D721Med (cell line): ENCODE measurements around the gene OR1D5.

Experiments
- DNase-seq: peaks from one replicate; pipeline ENCODE4 v3.0.0; 2011; ENCODE audit warnings: low spot score; ENCODE audit not compliant: insufficient read length
- FAIRE-seq: peaks from 2 replicates; lab custom pipeline; 2011; peaks lifted over from hg19 to GRCh38; lab: Jason Lieb, UNC
- TF ChIP-seq, protein P1 (sequence below): IDR thresholded peaks from 2 replicates; pipeline ENCODE4 v1.5.1; 2012; ENCODE audit warnings: mild to moderate bottlenecking, control low read depth; ENCODE audit not compliant: insufficient read depth; ENCODE audit errors: missing control alignments

OR1D5 gene

DNA sequence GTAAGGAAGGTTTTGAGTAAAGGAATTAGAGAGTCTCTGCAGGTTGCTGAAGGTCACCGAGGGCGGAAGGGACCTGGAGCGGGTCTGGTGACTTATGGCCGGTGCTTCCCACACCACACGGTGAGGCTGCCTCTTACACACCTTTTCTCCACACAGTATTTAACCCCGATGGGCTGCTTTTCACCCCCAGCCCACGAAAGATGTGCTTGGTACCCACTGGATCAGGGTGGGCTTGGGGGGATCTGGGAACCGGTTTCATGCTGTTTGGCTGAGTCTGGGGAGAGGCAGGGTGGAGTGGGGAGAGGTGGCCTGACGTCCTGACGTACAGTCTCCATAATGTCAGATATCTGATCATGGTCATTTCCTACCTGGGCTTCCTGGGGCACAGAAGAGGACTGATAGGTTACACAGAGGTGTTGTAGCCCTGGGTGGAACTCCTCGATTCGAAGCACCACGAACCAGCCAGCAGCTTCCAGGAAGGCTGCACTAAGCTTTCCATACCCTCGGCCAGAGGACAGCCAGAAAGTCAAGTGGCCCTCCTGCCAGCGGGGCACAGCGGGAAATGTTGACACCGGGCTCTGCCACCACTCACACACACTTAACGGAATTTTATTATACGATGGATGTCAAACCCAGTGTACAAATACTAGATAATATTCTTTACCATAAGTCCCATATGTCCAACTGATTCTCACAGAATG, 34.0 kb downstream of the OR1D5 start:
- FAIRE-seq: no peak

DNA sequence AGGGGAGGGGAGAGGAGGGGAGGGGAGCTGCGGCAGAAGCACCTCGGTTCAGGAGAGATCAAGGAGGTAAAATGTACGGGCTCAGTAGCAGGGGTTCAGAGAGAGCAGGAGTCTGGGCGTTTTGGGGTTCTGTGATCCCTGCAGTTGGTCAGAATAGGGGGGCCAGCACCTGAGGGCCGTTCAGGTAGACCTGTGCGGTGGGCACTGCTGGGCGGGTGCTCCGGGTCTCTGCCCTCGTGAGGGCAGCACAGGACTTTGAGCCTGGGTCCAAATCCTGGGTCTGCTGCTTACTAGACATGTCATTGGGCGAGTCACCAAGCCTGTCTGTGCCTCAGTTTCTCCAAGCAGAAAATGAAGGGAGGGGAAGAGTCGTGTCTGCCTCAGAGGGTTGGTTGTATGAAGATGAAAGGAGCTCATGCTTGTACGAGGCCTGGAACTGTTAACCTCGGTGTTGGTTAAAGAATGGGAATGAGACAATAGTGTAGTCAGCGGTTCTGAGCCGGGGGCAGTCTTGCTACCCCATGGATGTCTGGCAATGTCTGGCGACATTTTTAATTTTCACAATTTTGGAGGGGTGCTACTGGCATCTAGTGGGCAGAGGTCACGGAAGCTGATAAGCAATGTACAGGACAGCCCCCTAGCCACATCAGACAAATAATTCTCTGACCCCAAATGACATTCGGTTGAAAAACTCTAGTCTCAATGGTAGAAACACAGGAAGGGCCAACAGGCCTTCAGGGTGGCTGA, 35.4 kb downstream of the OR1D5 start:
- FAIRE-seq (no peak), DNase-seq (no peak)
- TF ChIP-seq, protein P1, sequence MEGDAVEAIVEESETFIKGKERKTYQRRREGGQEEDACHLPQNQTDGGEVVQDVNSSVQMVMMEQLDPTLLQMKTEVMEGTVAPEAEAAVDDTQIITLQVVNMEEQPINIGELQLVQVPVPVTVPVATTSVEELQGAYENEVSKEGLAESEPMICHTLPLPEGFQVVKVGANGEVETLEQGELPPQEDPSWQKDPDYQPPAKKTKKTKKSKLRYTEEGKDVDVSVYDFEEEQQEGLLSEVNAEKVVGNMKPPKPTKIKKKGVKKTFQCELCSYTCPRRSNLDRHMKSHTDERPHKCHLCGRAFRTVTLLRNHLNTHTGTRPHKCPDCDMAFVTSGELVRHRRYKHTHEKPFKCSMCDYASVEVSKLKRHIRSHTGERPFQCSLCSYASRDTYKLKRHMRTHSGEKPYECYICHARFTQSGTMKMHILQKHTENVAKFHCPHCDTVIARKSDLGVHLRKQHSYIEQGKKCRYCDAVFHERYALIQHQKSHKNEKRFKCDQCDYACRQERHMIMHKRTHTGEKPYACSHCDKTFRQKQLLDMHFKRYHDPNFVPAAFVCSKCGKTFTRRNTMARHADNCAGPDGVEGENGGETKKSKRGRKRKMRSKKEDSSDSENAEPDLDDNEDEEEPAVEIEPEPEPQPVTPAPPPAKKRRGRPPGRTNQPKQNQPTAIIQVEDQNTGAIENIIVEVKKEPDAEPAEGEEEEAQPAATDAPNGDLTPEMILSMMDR: no peak

More for the DNA sequence above, 34.0 kb downstream of the OR1D5 start:
- no peak for DNase-seq
- TF ChIP-seq, protein P1: no peak

DNA sequence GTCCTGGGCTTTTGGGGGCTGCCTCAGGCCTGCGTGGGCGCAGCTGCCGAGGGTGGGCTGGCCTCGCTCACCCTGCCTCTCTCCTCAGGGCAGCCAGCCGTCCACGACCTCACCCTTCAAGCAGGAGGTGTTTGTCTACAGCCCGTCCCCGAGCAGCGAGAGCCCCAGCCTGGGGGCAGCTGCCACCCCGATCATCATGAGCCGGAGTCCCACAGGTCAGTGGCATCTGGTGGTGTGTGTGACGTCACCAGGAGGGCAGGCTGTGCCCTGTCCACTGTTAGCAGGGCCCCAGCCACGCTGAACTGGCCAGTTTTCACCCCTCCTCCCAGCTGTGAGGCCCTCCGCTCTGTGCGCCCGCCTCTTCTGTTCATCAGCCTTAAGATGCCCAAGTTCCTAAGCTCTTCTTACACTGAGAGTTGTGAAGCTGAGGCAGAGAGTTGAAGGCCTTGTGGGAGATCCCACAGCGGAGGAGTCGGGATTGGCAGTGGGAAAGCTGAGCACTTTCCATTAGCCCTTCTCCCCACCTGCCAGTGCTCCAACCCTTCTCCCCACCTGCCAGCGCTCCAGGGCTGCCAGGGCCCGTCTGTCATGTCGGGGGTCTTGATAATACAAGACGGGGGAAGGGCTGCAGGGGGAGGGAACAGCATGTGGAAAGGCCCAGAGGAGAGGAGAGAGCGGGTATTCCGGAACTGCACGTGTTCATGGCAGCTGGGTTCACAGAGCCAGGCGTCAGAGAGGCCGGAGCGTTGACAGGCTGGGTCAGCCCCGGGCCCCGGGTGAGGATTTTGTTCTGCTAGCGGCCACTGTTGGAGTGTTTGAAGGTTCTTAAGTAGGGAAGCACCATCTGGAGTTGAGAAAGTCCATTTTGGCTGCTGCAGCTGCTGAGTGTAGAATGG, 36.3 kb downstream of the OR1D5 start:
- FAIRE-seq (no peak), DNase-seq (no peak)
- TF ChIP-seq, protein P1: no peak

DNA sequence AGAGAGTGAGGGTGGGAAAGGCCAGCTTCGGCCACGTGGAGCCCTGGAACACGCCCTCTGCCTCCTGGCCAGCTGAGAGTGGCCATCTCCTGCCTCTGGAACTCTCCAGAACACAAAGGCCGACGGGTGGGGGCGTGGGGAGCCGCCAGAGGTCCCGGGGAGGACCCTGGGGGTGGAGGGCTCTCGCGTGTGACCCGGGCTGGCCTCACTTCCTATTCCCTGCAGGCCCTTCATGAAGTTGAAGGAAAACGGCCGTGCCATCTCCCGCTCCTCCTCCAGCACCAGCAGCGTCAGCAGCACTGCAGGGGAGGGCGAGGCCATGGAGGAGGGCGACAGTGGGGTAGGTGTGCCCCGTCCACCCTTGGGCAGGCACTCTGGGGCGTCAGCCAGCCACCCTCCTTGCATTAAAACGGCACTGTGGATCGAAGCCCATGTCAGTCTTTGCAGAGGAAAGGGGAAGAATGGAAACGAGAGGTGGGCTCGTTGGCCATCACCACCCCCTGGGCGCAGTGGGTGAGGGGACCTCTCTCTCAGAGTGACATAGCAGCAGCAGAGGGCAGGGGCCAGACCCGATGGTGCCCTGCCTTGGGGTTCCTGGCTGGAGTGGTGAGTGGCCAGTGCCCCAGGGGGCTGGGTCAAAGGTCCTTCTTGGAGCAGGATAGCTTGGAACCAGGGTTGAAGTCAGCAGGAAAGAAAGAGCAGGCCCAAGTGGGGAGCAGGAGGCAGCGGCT, 37.1 kb downstream of the OR1D5 start:
- FAIRE-seq: no peak
- TF ChIP-seq, protein P1: no peak
- DNase-seq: no peak

DNA sequence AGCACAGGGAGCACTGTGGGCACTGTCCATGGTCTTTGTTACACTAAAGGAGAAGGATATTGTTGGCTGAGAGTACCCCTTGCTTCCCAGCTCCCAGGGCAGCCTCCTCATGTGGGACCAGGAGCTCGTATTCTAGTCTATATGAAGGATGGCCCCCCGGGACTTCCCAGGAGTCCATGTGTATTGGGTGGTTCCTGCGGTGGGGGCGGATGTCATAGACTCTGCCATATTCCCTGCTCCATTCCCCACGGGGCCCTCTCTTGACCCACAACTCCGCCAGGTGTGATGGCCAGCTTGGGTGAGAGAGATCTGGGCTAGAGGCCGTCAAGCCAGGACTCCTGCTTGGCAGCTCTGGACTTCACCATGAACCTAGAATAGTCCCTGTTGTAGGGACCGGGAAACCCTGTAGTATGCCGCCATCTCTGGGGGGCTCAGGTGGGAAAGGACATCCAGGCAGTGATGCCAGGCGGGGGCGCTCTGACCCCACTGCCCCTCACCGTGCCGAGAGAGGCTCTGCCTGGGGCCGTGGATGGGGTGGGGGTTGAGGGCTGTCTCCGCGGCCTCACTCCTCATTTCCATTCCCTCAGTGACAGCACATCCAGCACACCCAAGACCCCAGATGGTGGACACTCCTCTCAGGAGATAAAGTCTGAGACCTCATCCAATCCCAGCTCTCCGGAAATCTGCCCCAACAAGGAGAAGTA, 37.8 kb downstream of the OR1D5 start:
- TF ChIP-seq, protein P1: no peak
- DNase-seq (no peak), FAIRE-seq (no peak)

DNA sequence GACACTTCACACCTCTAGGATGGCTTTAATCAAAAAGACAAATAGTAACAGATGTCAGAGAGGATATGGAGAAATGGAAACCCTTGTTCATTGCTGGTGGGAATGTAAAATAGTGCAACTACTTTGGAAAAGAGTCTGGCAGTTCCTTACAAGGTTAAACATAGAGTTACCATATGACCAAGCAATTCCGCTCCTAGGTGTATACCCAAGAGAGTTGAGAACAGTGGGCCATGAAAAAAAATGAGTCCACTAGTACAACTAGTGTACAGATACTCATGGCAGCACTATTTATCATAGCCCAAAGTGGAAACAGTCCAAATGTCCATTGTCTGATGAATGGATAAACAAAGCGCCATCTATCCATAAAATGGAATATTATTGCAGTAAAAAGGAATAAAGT, 39.1 kb downstream of the OR1D5 start:
- DNase-seq: no peak
- no peak for FAIRE-seq
- TF ChIP-seq, protein P1: no peak
